ENCODE results near the gene EFCAB11.

The EFCAB11 gene

DNA sequence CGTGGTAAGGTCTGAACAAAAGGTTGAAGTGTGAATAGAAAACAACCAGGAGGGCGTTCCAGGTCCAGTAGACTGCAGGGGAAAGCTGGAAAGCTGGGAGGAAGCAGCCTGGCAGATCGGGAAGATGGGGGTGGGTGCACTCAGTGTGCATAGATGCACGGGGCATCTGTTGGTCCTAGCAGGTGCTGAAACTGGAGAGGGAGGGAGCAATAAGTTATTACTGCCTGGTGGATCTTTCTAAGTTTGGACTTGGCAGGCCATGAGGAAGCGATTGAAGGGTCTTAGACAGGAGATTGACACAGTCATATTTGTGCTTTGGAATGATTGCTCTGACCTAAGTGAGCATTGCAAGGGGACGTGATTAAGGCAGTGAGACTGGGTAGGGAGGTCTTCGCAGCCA, 194.4 kb downstream of the EFCAB11 start:
- DNase-seq: no peak

DNA sequence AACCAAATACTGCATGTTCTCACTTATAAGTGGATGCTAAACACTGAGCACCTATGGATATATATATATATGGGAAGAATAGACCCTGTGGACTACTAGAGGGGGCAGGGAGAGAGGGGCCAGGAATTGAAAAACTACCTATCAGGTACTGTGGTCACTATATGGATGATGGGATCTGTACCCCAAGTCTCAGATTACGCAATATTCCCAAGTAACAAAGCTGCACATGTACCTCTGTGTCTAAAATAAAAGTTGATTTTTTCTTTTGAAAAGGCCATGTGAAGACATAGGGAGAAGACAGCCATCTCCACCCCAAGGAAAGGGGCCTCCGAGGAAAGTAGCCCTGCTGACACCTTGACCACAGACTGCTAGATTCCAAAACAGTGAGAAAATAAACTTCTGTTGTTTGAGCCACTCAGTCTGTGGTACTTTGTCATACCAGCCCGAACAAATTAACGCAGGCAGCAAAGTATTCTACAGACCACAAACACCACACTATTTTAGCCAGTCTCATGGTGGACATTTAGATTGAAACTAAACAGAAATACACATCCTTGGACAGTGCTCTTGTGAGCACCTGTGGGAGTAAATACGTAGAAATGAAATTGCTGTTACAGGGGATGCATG, 197.1 kb downstream of the EFCAB11 start:
- DNase-seq: no peak

DNA sequence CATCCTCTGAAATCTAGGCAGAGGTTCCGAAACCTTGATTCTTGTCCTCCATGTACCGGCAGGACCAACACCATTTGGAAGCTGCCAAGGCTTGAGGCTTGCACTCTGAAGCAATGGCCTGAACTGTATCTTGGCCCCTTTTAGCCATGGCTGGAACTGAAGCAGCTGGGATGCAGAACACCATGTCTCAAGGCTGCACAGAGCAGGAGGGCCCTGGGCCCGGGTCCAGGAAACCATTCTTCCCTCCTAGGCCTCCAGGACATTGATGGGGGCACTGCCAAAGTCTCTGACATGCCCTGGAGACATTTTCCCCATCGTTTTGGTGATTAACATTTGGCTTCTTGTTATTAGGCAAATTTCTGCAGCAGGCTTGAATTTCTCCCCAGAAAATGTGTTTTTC, 198.7 kb downstream of the EFCAB11 start:
- DNase-seq: no peak

DNA sequence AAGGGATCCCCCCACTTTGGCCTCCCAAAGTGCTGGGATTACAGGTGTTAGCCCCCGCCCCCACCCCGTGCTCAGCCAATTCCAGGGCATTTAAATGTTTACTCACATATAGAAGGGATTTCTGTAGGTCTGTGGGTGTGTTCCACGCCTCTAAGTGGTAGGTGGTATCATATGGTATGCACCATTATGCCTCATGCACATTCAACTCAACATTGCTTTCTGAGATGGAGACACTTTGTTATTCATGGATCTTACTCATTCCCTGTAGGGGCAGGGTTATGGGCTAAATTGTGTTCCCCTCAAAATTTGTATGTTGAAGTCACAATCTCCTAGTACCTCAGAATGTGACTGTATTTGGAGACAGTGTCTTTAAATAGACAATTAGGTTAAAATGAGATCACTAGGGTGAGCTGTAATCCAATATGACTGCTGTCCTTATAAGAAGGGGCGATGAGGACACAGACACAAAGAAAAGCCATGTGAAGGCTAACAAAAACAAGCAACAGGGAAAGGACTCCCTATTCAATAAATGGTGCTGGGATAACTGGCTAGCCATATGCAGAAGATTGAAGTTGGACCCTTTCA, 200.6 kb downstream of the EFCAB11 start:
- DNase-seq: no peak

DNA sequence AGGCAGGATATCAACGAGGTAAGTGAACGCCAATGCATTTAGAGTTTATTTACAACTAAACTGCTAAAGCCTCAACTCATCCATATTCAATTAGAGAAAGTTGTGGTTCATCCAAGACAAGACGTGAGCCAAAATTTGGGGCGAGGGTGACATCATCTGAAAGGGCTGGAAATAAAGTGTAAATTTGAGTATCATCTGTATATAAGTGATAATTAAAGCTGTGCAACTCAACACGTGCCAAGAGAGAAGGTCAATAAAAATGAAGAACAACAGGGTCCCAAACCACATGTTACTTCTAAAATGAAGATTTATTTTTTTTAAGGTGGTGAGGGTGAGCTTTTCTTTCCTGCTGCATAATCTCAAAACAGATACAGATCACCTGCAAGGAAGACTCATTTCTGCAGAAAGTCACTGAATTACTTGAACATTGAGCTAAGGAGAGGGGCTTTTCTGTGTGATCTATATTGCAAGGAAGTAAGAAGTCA, 203.6 kb downstream of the EFCAB11 start:
- DNase-seq: no peak

DNA sequence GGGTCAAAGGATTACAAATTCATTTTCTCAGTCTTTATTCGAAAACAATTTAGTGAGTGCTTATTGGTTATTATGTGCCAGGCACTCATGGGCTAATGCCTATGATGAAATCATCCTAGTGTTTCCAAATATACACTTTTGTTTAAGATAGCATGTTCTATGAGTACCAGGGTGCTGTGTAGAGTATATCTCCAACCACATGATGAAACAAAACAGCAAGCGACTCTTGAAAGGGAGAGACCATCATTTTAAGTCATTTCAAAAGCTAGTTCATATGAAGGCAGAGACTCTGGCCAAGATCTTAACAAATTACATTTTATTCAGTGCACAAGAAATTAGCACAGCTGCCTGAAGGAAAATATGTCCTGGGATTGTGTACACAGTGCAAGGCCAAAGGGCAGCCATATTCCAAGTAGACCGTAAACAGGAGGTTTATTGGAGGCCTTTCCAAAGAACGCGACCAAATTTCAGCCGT, 204.2 kb downstream of the EFCAB11 start:
- no peak for DNase-seq

DNA sequence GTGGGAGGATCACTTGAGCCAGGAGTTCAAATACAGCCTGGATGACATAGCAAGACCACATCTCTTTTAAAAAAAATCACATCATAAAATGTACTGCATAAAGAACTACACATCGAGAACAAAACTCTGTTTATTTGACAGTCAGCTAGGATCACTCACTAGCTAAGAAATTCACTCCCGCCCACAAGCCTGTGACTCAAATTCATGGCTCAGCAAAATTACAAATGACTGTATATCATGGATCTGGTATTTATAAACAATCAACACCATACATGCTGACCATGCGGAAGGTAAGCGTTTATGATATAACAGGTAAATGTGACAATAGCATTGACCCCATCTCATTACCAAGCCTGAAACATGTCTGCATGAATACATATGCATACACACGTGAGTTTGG, 206.5 kb downstream of the EFCAB11 start:
- no peak for DNase-seq

DNA sequence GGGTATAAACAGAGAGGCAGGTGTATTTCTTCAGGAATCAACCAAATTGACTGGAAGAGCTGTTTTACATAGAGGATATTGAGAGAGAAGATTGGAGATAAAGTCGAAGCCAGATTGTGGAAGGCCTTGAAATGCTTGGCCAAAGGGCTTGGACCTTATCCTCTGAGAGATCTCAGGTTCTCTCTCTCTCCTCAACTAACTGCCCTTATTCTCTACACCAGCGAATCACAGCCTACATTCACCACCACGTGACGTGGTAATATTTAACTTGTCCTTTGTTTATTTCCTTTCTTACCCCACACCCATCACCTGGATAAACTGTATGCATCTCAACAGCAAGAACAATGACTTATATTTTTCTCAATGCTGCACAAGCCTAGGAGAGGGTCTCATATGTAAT, 207.4 kb downstream of the EFCAB11 start:
- no peak for DNase-seq

DNA sequence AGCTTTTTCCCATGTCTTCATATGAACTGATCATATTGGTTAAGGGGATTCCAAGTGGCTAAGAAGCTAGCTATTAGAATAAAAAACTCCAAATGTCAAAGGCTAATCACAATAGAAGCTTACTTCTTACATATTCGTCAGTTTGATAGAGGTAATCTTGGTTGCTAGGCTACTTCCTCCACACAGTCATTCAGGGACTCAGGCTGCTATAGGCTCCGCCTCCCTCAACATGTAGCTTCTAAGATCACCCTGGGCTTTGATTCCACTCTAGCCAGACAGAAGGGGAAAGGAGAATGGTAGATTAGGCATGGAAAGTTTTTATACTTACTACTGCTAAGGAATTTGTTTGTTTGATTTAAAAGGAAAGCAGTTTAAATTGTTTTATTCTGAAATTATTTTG, 207.9 kb downstream of the EFCAB11 start:
- DNase-seq: no peak

DNA sequence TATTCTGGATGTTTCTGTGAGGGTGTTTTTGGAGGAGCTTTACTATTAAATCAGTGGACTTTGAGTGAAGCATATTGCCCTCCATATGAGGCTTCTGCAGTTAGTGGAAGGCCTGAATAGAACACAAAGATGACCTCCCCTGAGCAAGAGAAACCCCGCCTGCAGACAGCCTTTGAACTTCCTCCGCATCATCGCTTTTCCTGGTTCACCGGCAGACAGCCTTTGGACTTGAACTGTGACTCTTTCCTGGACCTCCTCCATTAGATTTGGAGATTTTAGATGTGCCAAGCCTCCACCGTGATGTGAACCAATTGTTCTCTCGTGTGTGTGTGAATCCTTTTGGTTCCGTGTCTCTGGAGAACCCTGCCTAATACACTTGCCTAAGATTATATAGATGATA, 208.4 kb downstream of the EFCAB11 start:
- no peak for DNase-seq

Data from NCI-H526 treated with DMSO at 0.1 percent for 48 hours (cell line).